Prostate gland (tissue), 2 donors: ENCODE measurements around the gene MED16.

Source experiments
- POLR2A ChIP-seq: fragments of 450-650 bp; IDR thresholded peaks from one replicate; pipeline ENCODE4 v1.6.1; 2016; ENCODE audit warnings: antibody characterized with exemption, mild to moderate bottlenecking
- POLR2AphosphoS5 ChIP-seq: sonication (generic); formaldehyde crosslinking; IDR thresholded peaks from one replicate; pipeline ENCODE4 v1.6.1; 2017; ENCODE audit warnings: antibody characterized with exemption
- TF ChIP-seq, protein P1 (sequence below), 4 experiments: fragments of 200-600 bp in 2 of 4; fragments of 450-650 bp in 2 of 4; sonication (generic) in 2 of 4; IDR thresholded peaks; 1 replicate in 3 of 4; 2 replicates in 1 of 4; pipeline ENCODE4 v1.5.1; 2016 to 2019; ENCODE audit warnings: antibody characterized with exemption in 4 of 4, mild to moderate bottlenecking in 2 of 4, moderate library complexity in 2 of 4

DNA sequence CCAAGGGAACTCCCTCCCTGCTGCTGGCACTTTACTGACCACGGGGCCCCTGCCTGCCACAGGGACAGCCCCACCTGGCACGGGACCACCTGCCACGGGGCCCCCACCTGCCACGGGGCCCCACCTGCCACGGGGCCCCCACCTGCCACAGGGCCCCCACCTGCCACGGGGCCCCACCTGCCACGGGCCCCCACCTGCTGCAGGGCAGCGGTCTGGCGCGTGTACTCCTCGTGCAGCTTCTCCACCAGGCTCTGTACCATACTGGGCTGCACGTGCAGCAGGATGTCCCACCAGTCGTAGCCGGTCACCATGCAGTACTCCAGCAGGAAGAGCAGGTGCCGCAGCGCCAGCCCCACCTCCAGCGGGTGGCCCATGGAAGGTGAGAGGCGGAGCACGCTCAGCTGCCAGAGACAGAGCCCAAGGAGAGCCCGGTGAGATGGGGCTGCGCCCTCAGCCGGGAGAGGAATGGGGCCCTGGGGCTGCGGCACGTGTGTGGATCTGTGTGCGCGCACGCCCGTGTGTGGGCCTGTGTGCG is 16.1 kb downstream of the MED16 start:
- TF ChIP-seq, protein P1, sequence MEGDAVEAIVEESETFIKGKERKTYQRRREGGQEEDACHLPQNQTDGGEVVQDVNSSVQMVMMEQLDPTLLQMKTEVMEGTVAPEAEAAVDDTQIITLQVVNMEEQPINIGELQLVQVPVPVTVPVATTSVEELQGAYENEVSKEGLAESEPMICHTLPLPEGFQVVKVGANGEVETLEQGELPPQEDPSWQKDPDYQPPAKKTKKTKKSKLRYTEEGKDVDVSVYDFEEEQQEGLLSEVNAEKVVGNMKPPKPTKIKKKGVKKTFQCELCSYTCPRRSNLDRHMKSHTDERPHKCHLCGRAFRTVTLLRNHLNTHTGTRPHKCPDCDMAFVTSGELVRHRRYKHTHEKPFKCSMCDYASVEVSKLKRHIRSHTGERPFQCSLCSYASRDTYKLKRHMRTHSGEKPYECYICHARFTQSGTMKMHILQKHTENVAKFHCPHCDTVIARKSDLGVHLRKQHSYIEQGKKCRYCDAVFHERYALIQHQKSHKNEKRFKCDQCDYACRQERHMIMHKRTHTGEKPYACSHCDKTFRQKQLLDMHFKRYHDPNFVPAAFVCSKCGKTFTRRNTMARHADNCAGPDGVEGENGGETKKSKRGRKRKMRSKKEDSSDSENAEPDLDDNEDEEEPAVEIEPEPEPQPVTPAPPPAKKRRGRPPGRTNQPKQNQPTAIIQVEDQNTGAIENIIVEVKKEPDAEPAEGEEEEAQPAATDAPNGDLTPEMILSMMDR (IDR thresholded peaks at IDR 0.05), result no peak
- no peak for TF ChIP-seq POLR2A
- no peak for TF ChIP-seq POLR2AphosphoS5
